GM18951 (cell line): ENCODE data around the gene ATXN7L2.
"Not testable (repeated sequence)": the region's sequence is repeated elsewhere in the genome, so short reads cannot be mapped to it uniquely, and the experiment has no call there.

ENCODE experiments used
- POLR2A ChIP-seq: IDR thresholded peaks from 4 replicates; pipeline ENCODE4 v1.6.1; 2011; ENCODE audit warnings: mild to moderate bottlenecking; ENCODE audit not compliant: insufficient read length, insufficient read depth; ENCODE audit errors: extremely low read depth
- in situ Hi-C: fragments of 300-500 bp; cut with MboI; formaldehyde crosslinking; loops from one replicate; pipeline ENCODE4 v1.12.0; 2022; ENCODE audit warnings: low sequenced_read_pairs, mixed read lengths, inconsistent platforms; ENCODE audit not compliant: unreplicated experiment

Gene ATXN7L2, protein sequence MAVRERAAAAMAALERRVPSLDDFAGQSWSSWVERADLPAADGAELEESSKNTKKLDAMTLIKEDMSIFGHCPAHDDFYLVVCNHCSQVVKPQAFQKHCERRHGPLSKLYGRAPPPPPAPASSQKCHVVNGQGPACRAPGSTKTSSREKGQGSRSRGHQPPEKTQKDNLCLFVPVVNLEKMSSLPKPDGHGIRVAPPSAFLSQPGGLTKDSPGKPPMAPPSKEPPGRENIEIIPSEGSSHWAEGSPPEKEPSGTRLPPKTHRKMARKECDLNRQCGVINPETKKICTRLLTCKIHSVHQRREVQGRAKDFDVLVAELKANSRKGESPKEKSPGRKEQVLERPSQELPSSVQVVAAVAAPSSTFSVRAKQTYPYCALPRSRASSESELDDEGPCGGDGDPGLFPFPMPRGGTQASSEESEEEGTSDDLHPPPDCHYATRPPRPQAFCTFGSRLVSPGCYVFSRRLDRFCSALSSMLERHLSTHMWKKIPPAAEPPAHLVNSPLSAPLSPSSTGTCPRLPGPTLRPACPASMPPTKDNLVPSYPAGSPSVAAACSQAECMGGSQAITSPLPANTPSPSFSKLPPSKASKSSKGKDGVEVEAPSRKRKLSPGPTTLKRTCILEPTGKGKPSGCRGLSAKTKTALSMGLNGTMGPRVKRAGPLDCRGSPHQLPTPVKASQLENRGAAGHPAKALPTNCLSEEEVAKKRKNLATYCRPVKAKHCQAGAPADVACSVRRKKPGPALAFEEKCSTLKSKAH

GRCh38 chr1:109483672-109484518, at the start of gene ATXN7L2:
ATXN7L2 (plus strand) TSS chr1:109483905; CDS start chr1:109483954, 49 bp downstream.
- in situ Hi-C loops: no loop called here
- TF ChIP-seq POLR2A: peak; percentile 91

GRCh38 chr1:109434484-109434883, 49.2 kb upstream of the ATXN7L2 start:
- in situ Hi-C loops: no loop called here
- no peak for TF ChIP-seq POLR2A

DNA sequence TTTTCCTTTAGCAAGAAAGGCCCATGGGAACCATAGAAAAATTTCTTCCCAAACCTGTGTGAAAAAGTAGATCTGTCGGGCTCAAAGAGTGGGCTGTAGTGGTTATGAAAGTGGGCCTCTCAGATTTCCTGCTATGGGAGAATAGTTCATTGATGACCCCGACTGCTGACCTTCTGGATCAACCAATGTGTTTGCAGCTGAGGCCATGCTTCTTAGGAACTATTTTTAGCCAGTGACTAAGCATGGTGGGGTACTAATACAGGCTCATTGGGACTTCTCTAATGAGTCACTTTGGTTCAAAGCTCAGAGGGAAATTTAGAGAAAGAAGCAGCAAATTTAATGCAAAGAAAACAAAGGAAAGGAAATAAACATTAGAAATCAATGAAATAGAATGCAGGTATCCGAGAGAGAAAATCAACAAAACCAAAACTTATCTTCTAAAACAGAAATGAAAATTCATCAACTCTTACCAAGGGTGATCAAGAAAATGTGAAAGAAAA, 44.9 kb upstream of the ATXN7L2 start:
- no peak for TF ChIP-seq POLR2A
- in situ Hi-C loops: no loop called here

DNA sequence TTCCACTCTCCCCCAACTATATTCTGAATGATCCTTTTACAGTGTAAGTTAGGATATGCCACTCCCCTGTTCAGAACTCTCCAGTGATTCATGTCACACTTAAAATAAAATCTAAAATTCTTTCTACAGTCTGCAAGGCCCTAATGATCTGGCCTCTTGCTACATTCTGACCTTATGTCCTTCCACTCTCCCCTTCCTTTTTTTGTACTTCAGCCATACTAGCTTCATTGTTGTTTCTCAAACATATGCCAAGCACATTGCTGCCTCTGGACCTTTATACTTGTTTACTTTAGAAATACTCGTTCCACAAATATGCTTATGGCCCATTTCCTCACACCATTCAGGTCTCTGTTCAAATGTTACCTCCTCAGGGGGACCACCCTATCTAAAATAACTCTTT, 42.6 kb upstream of the ATXN7L2 start:
- TF ChIP-seq POLR2A: no peak
- in situ Hi-C loops: no loop called here

DNA sequence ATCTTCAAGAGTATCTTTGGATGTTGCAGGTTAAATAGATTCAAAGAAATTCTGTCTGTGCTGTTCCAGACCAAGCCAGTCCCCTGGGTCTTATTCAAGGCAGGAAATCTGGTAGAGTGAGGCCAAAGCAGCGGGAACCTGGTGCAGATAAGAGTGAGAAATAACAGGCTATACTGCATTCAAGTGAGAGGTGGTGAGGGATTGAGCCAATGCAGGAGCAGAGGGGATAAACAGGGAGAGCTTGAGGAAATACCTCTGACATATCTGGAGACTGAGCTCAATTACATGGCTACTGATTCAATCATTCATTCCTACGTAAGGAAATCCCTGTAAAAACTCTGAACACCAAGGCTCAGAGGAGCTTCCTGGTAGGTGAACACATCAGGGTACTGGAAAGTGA, 40.2 kb upstream of the ATXN7L2 start:
- in situ Hi-C loops: no loop called here
- TF ChIP-seq POLR2A: no peak

DNA sequence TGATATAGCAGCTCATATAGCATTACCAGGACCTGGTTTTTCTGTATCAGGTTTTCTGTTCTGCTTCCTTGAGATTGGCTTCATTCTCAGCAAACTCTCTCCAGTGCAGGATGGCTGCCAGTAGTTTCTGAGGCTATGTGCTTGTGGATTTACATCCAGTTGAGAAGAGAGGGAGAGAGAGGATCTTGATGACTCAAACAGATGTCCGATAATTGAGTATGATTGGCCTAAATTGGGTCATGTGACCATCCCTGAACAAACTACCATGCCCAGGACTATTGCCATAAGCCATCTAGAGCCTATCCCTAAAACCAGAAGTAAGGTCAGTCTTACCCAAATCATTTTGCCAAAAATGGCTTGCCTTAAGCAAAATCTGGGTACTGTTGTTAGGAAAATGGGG, 39.4 kb upstream of the ATXN7L2 start:
- in situ Hi-C loops: no loop called here
- no peak for TF ChIP-seq POLR2A

- in situ Hi-C loops: not testable (repeated sequence)
These were observed 37.6 kb upstream of the ATXN7L2 start for GRCh38 chr1:109445949-109446695.

DNA sequence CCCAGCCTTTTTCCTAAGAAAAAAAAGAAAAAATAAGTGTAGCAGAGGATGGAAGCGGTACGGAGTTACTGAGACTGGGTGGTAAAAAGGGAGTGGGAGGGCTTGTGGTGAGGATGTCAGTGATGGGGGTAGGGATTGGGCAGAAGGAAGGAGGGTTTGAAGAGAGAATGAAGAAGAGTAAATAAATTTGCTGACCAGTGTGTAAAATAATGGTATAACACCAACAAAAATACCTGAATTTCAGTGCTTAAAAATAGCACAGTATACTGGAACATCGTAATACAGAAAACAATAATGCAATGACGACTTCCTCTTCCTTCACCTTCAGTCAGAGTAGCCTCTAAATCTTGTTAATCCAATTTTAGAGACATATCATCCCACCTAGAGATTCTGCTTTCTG, 36.2 kb upstream of the ATXN7L2 start:
- TF ChIP-seq POLR2A: no peak
- in situ Hi-C loops: no loop called here

DNA sequence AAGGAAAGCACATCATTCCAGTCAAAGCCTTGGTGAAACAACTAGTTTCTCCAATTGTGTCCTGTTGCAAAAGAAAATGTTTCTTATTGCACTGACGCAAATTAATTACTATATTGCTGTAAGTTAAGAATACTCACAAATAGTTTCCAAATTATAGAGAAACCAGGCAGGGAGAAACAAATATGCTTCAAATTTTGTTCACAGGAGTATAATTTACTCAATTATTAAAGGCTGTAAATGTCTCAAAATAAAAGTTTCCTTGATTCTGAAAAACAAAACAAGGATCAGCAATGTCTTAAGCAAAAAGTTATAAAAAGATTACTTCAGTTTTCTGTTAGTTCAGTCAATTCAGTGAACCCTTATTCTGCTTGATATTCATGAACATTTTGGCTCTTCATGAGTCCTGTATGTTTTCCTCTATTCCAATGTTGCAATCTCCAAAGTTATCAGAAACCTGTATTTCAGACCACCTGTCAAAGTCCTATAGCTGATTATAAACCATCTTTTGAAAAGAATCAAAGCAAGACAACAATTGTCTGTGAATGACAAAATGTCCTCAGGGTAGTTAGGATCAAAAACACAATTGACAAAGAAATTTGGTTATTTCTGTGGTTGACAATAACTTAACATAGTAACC, 29.1 kb upstream of the ATXN7L2 start:
- TF ChIP-seq POLR2A: no peak
- in situ Hi-C loops: no loop called here

DNA sequence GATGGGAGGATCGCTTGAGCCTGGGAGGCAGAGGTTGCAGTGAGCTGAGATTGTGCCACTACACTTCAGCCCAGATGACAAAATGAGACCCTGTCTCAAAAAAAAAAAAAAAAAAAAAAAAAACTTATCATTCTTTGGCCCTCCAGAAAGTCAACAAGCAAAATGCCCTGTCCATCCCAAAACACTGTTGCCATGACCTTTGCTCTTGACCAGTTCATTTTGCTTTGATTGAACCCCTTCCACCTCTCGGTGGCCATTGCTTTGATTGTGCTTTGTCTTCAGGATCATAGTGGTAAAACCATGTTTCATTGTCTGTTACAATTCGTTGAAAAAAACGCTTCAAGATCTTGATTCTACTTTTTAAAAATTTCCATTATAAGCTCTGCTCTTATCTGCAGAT, 25.9 kb upstream of the ATXN7L2 start:
- in situ Hi-C loops: no loop called here
- TF ChIP-seq POLR2A: no peak

GRCh38 chr1:109466125-109466451, 17.6 kb upstream of the ATXN7L2 start:
- in situ Hi-C loops: no loop called here
- TF ChIP-seq POLR2A: no peak
